Measurements from ENCODE around the gene ZDHHC14.

GRCh38 chr6:157433678-157434081 lies 52.7 kb downstream of the ZDHHC14 start:
- TF ChIP-seq POLR2A (IDR thresholded peaks at IDR 0.05): no peak
- TF ChIP-seq CTCF (IDR thresholded peaks at IDR 0.05): no peak

Data from body of pancreas (tissue), 4 donors.